Endodermal cell (in vitro differentiated cells): ENCODE data around the gene RAC3. TPM values are rescaled to one million over a fixed set of nuclear protein-coding genes. Genes with fewer than 3 reads are reported as not detected.

Source experiments
- DNase-seq: peaks from one replicate; pipeline ENCODE4 v3.0.0-alpha.2; 2017
- H3K27ac ChIP-seq: 2 replicates; pipeline ENCODE4 v1.5.1; 2013; ENCODE audit warnings: mild to moderate bottlenecking, low read depth, low read length, moderate library complexity
- H3K27me3 ChIP-seq: 2 replicates; pipeline ENCODE4 v1.6.1; 2013; ENCODE audit warnings: mild to moderate bottlenecking, low read length, moderate library complexity; ENCODE audit not compliant: insufficient read depth, control insufficient read depth, poor library complexity, severe bottlenecking
- H3K36me3 ChIP-seq: 2 replicates; pipeline ENCODE4 v1.7.0; 2013; ENCODE audit warnings: mild to moderate bottlenecking, low read length, moderate library complexity; ENCODE audit not compliant: control insufficient read depth, insufficient read depth
- H3K4me1 ChIP-seq: one replicate; pipeline ENCODE4 v1.7.0; 2013; ENCODE audit warnings: low read length; ENCODE audit not compliant: control insufficient read depth, insufficient read depth
- H3K4me3 ChIP-seq: 2 replicates; pipeline ENCODE4 v1.5.1; 2013; ENCODE audit warnings: mild to moderate bottlenecking, low read length, moderate library complexity
- H3K9ac ChIP-seq: 2 replicates; pipeline ENCODE4 v1.6.1; 2013; ENCODE audit warnings: mild to moderate bottlenecking, low read length, moderate library complexity; ENCODE audit not compliant: poor library complexity, severe bottlenecking; ENCODE audit errors: extremely low read depth
- H3K9me3 ChIP-seq: 2 replicates; pipeline ENCODE4 v1.6.1; 2013; ENCODE audit warnings: mild to moderate bottlenecking, low read length, moderate library complexity; ENCODE audit not compliant: control insufficient read depth
- H3K27ac Mint-ChIP-seq: 2 replicates; pipeline ENCODE4 v1.8.0; 2020; ENCODE audit warnings: mixed read lengths
- H3K27me3 Mint-ChIP-seq: 2 replicates; pipeline ENCODE4 v1.8.0; 2021; ENCODE audit warnings: mild to moderate bottlenecking, mixed read lengths; ENCODE audit not compliant: insufficient read depth
- H3K36me3 Mint-ChIP-seq: 2 replicates; pipeline ENCODE4 v1.8.0; 2020; ENCODE audit warnings: low read depth, mixed read lengths
- H3K4me1 Mint-ChIP-seq: 2 replicates; pipeline ENCODE4 v1.8.0; 2020; ENCODE audit warnings: mixed read lengths
- H3K4me3 Mint-ChIP-seq: 2 replicates; pipeline ENCODE4 v1.8.0; 2020; ENCODE audit warnings: mild to moderate bottlenecking, moderate library complexity, mixed read lengths
- H3K9me3 Mint-ChIP-seq: 2 replicates; pipeline ENCODE4 v1.8.0; 2020; ENCODE audit warnings: mild to moderate bottlenecking, mixed read lengths
- CTCF ChIP-seq: fragments of 200-600 bp; sonication (generic); conservative IDR thresholded peaks from 2 replicates; pipeline ENCODE4 v1.5.0; 2021; ENCODE audit warnings: antibody characterized with exemption, mild to moderate bottlenecking
- WGBS, 2 experiments: methylation state at CpG; one replicate each; pipeline versions ENCODE4 v1.1.5 to v1.1.7; 2013; ENCODE audit warnings: missing lambda C conversion rate in 2 of 2, mixed read lengths in 1 of 2; ENCODE audit not compliant: insufficient coverage in 1 of 2, insufficient read length in 1 of 2; 5-methylcytosine and 5-hydroxymethylcytosine counted together
- long read RNA-seq, 4 experiments: library from polyadenylated mRNA in 2 of 4; library from RNA in 1 of 4; library from capped mRNA in 1 of 4; stranded (forward) in 3 of 4; unstranded in 1 of 4; transcript quantifications; one replicate each; pipeline ENCODE4 v2.0.0, GENCODE V29; 2020 to 2021; ENCODE audit warnings: inconsistent platforms in 1 of 4
- polyA plus RNA-seq, 2 experiments: library from polyadenylated mRNA; stranded (reverse); fragments of 50-300 nt; gene quantifications; one replicate each; pipeline ENCODE4 v1.2.3, GENCODE V29; 2013
- total RNA-seq, 2 donors: library from RNA; stranded (reverse); fragmentation: NEBNext Ultra II Directional in 1 of 2; extraction: Animal tissue kit (Norgen Biotek cat#: 25700) in 1 of 2; gene quantifications; 2 replicates in 1 of 2; 3 replicates in 1 of 2; pipeline ENCODE4 v1.2.1, GENCODE V29; 2021

The RAC3 gene
- 10 to 100 TPM; 45.7 to 53.9 TPM for total RNA-seq
- polyA plus RNA-seq (2013, experiment 1 of 2), result 58.8 TPM
- polyA plus RNA-seq (2013, experiment 2 of 2), result 53.5 TPM
- long read RNA-seq, experiment 1, transcript RAC3-201 (6 exons, 1,090 nt), result major isoform, 10 of 22 reads
- long read RNA-seq, experiment 1, partial matches to known transcripts, result 4 of 22 reads
- long read RNA-seq, experiment 1, other reads (novel, unspliced or antisense), result 7 of 22 reads
- long read RNA-seq, experiment 2, partial matches to known transcripts, result 1 of 7 reads
- long read RNA-seq, experiment 2, other reads (novel, unspliced or antisense), result 2 of 7 reads
- long read RNA-seq, experiment 3, transcript RAC3-201 (6 exons, 1,090 nt), result major isoform, 10 of 17 reads
- long read RNA-seq, experiment 3, partial matches to known transcripts, result 1 of 17 reads
- long read RNA-seq, experiment 3, other reads (novel, unspliced or antisense), result 4 of 17 reads
- long read RNA-seq, experiment 4, transcript RAC3-202 (5 exons, 831 nt), result major isoform, 6 of 8 reads
- long read RNA-seq, experiment 4, partial matches to known transcripts, result 1 of 8 reads
- long read RNA-seq, experiment 4, other reads (novel, unspliced or antisense), result 1 of 8 reads

- no peaks in the 10 kb centered on the region for H3K9me3 ChIP-seq
- H3K27me3 Mint-ChIP-seq, result no peaks in the 10 kb centered on the region
- H3K27ac ChIP-seq, result no peak within 1 kb of the TSS
- H3K4me3 Mint-ChIP-seq, result peak within 1 kb of the TSS; percentile 55
- H3K36me3 ChIP-seq, result no peaks in the 10 kb centered on the region
- no peak within 1 kb of the TSS for H3K27ac Mint-ChIP-seq
- H3K9me3 Mint-ChIP-seq, result no peaks in the 10 kb centered on the region
- no peaks in the 10 kb centered on the region for H3K4me1 Mint-ChIP-seq
- DNase-seq, result peak; percentile 85
- no peak within 1 kb of the TSS for H3K9ac ChIP-seq
- WGBS, 2 experiments, result 0 to 3% methylated on average over 21 to 91 of the region's 96 CpGs
- no peaks in the 10 kb centered on the region for H3K27me3 ChIP-seq
- peaks cover 13% of the 10 kb centered on the region for H3K36me3 Mint-ChIP-seq
- peak within 1 kb of the TSS; percentile 75 for H3K4me3 ChIP-seq
- no peaks in the 10 kb centered on the region for H3K4me1 ChIP-seq
- no peak for TF ChIP-seq CTCF
Measured at GRCh38 chr17:82031303-82031884, at the start of gene RAC3. RAC3 (plus strand) TSS chr17:82031678; CDS start chr17:82031762, 84 bp downstream.

GRCh38 chr17:81983011-81983638 is 48.4 kb upstream of the RAC3 start:
- Histone ChIP-seq H3K36me3 (peaks cover 34% of the 10 kb centered on the region), H3K27ac (no peak overlapping the region), H3K9me3 (no peaks in the 10 kb centered on the region), H3K27me3 (no peaks in the 10 kb centered on the region), H3K4me3 (no peak overlapping the region), H3K9ac (no peak overlapping the region), H3K4me1 (no peaks in the 10 kb centered on the region)
- Mint-ChIP-seq H3K4me1 (no peaks in the 10 kb centered on the region), H3K9me3 (no peaks in the 10 kb centered on the region), H3K27ac (no peak overlapping the region), H3K4me3 (no peak overlapping the region), H3K36me3 (peaks cover 47% of the 10 kb centered on the region), H3K27me3 (no peaks in the 10 kb centered on the region)
- peak; percentile 34 for DNase-seq
- no peak for TF ChIP-seq CTCF
- WGBS, 2 experiments, result 95 to 99% methylated on average over 30 to 35 of the region's 35 CpGs

- peaks cover 37% of the 10 kb centered on the region for H3K36me3 ChIP-seq
- TF ChIP-seq CTCF, result no peak
- H3K27me3 ChIP-seq, result no peaks in the 10 kb centered on the region
- Mint-ChIP-seq H3K27ac (no peak overlapping the region), H3K36me3 (peaks cover 45% of the 10 kb centered on the region), H3K9me3 (no peaks in the 10 kb centered on the region), H3K4me3 (no peak overlapping the region), H3K4me1 (no peaks in the 10 kb centered on the region), H3K27me3 (no peaks in the 10 kb centered on the region)
- H3K4me3 ChIP-seq, result no peak overlapping the region
- no peak overlapping the region for H3K9ac ChIP-seq
- H3K27ac ChIP-seq, result no peak overlapping the region
- no peaks in the 10 kb centered on the region for H3K9me3 ChIP-seq
- H3K4me1 ChIP-seq, result no peaks in the 10 kb centered on the region
- WGBS, 2 experiments, result 94 to 95% methylated on average over 23 to 26 of the region's 26 CpGs
- peak; percentile 38 for DNase-seq
Measured at GRCh38 chr17:81983639-81984373, 47.7 kb upstream of the RAC3 start.
